Spinal cord (tissue), 10 donors: ENCODE measurements around the gene SLC10A2. TPM values are rescaled to one million over a fixed set of nuclear protein-coding genes. Genes with fewer than 3 reads are reported as not detected.
"Not testable (repeated sequence)": the region's sequence is repeated elsewhere in the genome, so short reads cannot be mapped to it uniquely, and the experiment has no call there.

ENCODE experiments used
- DNase-seq, 6 donors: peaks; one replicate each; pipeline versions ENCODE4 v3.0.0 to v3.0.0-alpha.2; 2013 to 2015; ENCODE audit warnings: low spot score in 6 of 6, low read depth in 4 of 6
- H3K27ac ChIP-seq: one replicate; pipeline ENCODE4 v1.5.1; 2013; ENCODE audit warnings: low read depth, low read length, control low read depth
- H3K27me3 ChIP-seq: one replicate; pipeline ENCODE4 v1.6.1; 2013; ENCODE audit warnings: low read length; ENCODE audit not compliant: control insufficient read depth, insufficient read depth
- H3K36me3 ChIP-seq: one replicate; pipeline ENCODE4 v1.6.1; 2013; ENCODE audit warnings: low read length; ENCODE audit not compliant: control insufficient read depth, insufficient read depth
- H3K4me1 ChIP-seq: one replicate; pipeline ENCODE4 v1.6.1; 2013; ENCODE audit warnings: low read length; ENCODE audit not compliant: control insufficient read depth, insufficient read depth
- H3K4me3 ChIP-seq: one replicate; pipeline ENCODE4 v1.5.1; 2013; ENCODE audit warnings: low read depth, low read length, control low read depth
- H3K9me3 ChIP-seq: one replicate; pipeline ENCODE4 v1.6.1; 2013; ENCODE audit warnings: low read length; ENCODE audit not compliant: control insufficient read depth, insufficient read depth
- WGBS: methylation state at CpG from one replicate; pipeline ENCODE4 v1.1.5; 2013; ENCODE audit warnings: missing lambda C conversion rate; ENCODE audit not compliant: insufficient coverage; 5-methylcytosine and 5-hydroxymethylcytosine counted together
- polyA plus RNA-seq, 2 donors: library from polyadenylated mRNA; unstranded; fragments of 120-200 nt; gene quantifications; one replicate each; pipeline ENCODE4 v1.2.1, GENCODE V29; 2013; ENCODE audit not compliant: insufficient read length in 2 of 2
- total RNA-seq, 2 donors: library from RNA; depleted of rRNA in 1 of 2; stranded (reverse); fragments of 120-200 nt in 1 of 2; fragments of >200 nt in 1 of 2; gene quantifications; one replicate each; pipeline versions ENCODE4 v1.2.3 to v1.2.4, GENCODE V29; 2013 to 2014
- donor health status: healthy.

The SLC10A2 gene
- total and polyA plus RNA-seq, 4 donors, result 0.30 TPM; not detected in 3

DNA sequence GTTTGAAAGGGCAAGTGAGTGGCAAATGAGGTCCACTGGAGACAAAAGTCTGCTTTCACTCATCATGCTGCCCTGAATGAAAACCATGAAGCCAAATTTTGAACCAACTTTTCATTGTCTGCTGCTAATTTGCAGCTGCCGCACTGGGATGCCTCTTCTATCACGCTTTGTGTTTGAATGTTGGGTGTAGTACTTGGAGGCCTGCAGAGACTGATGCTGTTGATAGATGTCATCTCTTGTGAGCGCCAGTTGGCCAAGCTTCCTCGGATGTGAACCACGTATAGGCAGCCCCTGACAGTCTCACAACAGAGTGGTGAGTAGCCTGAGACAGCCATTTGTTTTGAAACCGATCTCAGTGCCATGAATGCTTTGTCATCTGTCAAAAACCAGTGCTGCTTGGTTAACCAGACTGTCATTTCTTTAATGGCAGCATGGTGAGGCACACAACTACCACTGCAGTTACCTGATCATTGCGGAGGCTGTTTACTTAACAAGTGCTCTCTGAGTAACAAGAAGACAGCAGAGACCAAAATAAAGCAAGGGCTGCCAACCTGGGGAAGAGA is 31.2 kb upstream of the SLC10A2 start:
- Histone ChIP-seq H3K27ac (no peak overlapping the region), H3K4me1 (no peaks in the 10 kb centered on the region), H3K36me3 (no peaks in the 10 kb centered on the region), H3K9me3 (peaks cover 6% of the 10 kb centered on the region), H3K4me3 (no peak overlapping the region), H3K27me3 (no peaks in the 10 kb centered on the region)
- WGBS, result 81% methylated on average over 6 of the region's 7 CpGs
- DNase-seq, result no peak

DNA sequence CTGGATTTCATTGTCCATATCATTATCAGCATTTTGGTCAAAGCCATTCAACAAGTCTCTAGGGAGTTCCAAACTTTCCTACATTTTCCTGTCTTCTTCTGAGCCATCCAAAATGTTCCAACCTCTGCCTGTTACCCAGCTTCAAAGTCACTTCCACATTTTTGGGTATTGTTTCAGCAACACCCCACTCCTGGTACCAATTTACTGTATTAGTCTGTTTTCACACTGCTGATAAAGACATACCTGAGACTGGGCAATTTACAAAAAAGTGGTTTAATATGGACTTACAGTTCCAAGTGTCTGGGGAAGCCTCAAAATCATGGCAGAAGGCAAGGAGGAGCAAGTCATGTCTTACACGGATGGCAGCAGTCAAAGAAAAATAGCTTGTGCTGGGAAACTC is 27.4 kb upstream of the SLC10A2 start:
- WGBS, result 100% methylated on average over 1 of the region's 1 CpG
- not testable (repeated sequence) for H3K27ac ChIP-seq, DNase-seq, H3K9me3 ChIP-seq, H3K4me1 ChIP-seq, H3K27me3 ChIP-seq, H3K36me3 ChIP-seq, H3K4me3 ChIP-seq

DNA sequence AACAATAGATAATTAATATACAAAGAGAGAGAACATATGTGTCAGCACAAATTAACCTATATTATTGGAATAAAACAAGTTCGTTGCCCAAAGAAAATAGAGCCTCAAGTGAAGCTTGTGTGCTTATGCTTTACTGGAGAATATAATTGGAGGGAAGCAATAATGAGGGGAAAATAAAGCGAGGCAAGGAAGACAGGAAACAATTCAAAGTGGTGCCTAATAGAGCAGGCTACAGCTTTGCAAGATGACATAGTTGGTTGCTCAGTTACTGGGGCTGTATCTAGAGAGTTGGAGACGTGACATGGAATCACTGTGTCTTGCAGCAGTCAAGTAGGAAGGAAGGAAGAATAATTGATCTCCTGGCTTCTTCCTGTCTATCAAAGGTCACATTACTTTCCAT is 21.1 kb upstream of the SLC10A2 start:
- Histone ChIP-seq H3K36me3 (no peaks in the 10 kb centered on the region), H3K9me3 (peaks cover 1% of the 10 kb centered on the region), H3K4me3 (no peak overlapping the region), H3K27ac (no peak overlapping the region), H3K27me3 (no peaks in the 10 kb centered on the region), H3K4me1 (no peaks in the 10 kb centered on the region)
- 89% methylated on average over 2 of the region's 3 CpGs for whole genome bisulfite sequencing
- no peak for DNase-seq

DNA sequence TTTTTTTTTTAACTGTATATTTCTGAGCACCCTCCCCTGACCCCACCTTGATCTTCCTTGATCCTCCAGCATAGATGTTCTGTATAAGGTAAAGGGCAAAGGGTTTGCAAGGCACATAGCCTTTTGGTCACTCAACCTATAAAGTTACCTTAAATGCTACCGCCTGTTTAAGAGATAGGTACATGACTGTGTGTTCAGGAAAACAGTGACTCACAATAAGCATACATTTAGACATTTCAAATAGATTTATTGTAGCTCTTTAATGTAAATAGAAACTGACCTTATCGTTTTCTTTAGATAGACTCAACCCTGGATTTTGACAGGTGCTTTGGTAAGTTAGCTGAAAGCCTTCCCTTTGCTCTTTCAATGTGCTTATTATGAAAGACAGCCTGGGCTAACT is 15.2 kb upstream of the SLC10A2 start:
- WGBS, result no CpG with 5 or more reads among the region's 2 CpGs

DNA sequence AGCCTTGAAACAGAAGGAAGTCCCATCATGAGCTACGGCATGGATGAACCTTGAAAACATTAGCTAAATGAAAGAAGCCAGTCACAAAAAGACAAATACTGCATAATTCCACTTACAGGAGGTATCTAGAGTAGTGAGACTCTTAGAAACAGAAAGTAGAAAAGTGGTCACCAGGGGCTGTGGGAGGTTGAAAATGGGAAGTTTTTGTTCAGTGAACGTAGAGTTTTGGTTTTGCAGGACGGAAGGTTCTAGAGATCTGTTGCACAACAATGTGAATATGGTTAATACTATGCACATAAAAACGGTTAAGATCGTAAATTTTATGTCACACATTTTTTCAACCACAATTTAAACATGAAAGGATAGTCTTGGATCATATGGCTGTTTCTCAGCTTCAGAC is 11.9 kb upstream of the SLC10A2 start:
- WGBS, result 80% methylated on average over 2 of the region's 5 CpGs
- Histone ChIP-seq H3K4me1 (no peaks in the 10 kb centered on the region), H3K36me3 (no peaks in the 10 kb centered on the region), H3K4me3 (no peak overlapping the region), H3K9me3 (no peaks in the 10 kb centered on the region), H3K27ac (no peak overlapping the region), H3K27me3 (no peaks in the 10 kb centered on the region)
- DNase-seq, result no peak

More for the DNA sequence above, 15.2 kb upstream of the SLC10A2 start:
- no peaks in the 10 kb centered on the region for H3K4me1 ChIP-seq
- no peak for DNase-seq
- H3K27ac ChIP-seq, result no peak overlapping the region
- no peak overlapping the region for H3K4me3 ChIP-seq
- H3K27me3 ChIP-seq, result no peaks in the 10 kb centered on the region
- H3K9me3 ChIP-seq, result no peaks in the 10 kb centered on the region
- no peaks in the 10 kb centered on the region for H3K36me3 ChIP-seq

DNA sequence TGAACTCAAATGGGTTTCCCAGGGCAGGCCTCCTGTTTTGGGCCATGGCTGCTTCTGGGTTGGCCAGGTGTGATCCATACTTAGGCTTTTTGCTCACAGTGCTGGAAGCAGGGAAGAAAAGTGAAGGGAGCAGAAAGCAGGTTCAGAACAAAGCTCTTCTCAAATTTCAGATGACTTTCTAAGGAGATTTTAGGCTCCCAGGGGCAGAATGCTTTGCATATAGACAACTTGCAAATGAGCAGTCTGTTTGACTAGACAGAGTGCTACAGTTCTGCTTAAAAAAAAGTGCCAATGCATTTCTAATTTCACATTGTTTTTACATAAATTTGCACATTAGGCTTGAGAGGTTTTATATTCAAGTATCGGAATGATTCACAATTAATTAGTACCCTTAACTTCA is 2.6 kb upstream of the SLC10A2 start:
- Histone ChIP-seq H3K36me3 (no peaks in the 10 kb centered on the region), H3K27me3 (no peaks in the 10 kb centered on the region), H3K9me3 (no peaks in the 10 kb centered on the region), H3K27ac (no peak overlapping the region), H3K4me3 (no peak overlapping the region), H3K4me1 (peaks cover 13% of the 10 kb centered on the region)
- peak in 2 of 6 donors; percentile 7 to 52 for DNase-seq
- no CpG with 5 or more reads among the region's 1 CpG for WGBS

DNA sequence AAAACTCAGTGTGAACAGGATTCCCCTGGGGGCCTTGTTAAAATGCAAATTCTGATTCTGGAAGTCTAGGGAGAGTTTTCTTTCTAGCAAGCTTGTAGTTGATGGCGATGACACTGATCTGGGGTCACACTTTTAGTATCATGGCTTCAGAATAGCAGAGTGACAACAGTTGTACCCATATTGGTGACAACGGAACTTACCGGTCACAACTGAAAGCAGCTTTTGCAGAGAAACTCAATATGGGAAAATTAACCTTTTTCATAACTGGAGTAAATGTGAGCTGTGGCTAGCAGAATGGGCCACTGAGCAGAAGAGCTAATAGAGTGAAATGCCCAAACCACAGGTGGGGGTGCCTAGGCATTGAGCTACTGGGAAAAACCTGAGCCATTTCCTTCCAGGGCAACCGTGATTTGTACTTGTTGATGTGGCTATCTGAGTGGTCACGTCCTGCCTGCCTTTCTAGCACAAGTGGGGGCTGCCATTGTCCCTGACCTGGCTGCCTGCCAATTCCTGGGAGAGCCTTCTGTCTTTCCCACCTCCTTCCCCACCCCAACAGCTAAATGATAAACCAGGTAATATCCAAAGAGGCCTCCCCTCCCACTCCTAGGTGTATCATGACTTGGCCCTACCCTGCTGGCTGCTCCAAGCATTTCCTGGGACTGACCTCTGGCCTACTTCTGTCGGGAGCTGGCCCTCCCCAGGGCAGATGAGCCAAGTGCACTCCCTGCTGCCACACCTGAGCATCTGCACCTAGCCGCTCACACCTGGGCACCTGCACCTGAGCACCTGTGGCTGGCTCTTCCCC is 1.7 kb upstream of the SLC10A2 start:
- no peak overlapping the region for H3K27ac ChIP-seq
- peak in 2 of 6 donors; percentile 15 to 33 for DNase-seq
- H3K4me3 ChIP-seq, result no peak overlapping the region
- H3K4me1 ChIP-seq, result peaks cover 13% of the 10 kb centered on the region
- H3K9me3 ChIP-seq, result no peaks in the 10 kb centered on the region
- H3K36me3 ChIP-seq, result no peaks in the 10 kb centered on the region
- no peaks in the 10 kb centered on the region for H3K27me3 ChIP-seq
- 52% methylated on average over 7 of the region's 7 CpGs for WGBS

DNA sequence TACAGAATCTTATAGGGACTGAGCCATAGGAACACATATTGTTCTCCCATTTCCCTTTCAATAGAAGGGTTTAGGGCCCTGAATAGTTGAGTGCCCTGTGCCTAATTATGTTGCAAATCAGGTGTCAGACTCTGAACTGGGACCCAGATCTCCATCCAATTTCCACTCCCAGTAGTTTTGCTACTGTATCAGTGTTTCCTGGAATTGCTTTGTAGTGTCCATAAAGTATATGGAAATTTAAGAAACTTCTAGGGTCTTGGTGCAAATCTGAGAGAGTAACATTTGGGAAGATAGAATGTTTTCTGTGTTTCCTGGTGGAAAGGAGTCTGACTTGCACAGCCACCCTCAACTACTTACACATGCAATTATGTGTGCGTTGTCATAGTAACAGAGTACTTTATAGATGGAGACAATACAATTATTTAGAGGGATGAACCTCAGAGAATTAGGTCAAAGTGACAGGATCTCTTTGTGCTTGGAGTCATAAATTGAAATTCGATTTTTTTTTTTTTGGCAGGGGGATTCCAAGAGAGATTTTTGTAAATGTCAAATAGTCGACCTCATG is 646 bp upstream of the SLC10A2 start:
- no peak overlapping the region for H3K4me3 ChIP-seq
- DNase-seq, result peak in 5 of 6 donors; percentile 2 to 86 (median 23)
- WGBS, result 0% methylated on average over 2 of the region's 3 CpGs
- no peaks in the 10 kb centered on the region for H3K27me3 ChIP-seq
- H3K27ac ChIP-seq, result no peak overlapping the region
- peaks cover 13% of the 10 kb centered on the region for H3K4me1 ChIP-seq
- H3K9me3 ChIP-seq, result no peaks in the 10 kb centered on the region
- H3K36me3 ChIP-seq, result no peaks in the 10 kb centered on the region

DNA sequence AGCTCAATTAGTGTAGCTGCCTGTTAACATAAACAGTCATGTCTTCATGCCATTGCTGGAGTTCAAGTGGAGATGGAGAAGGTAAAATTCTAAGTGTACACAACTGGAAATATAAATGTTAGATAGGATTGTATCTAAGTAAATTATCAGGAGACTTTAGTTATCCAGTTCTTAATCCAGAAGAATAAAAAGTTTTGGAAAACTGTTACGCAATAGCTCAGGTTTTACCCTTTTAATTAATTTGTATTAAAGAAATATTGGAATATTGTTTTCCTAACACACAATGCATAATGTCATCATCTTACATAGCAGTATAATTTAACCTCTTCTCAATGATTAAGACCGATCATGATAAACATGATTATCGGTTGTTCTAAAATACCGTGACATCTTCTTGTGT is 2.8 kb downstream of the SLC10A2 start:
- no peaks in the 10 kb centered on the region for H3K36me3 ChIP-seq
- H3K4me3 ChIP-seq, result no peak overlapping the region
- H3K9me3 ChIP-seq, result no peaks in the 10 kb centered on the region
- H3K4me1 ChIP-seq, result peaks cover 10% of the 10 kb centered on the region
- no peaks in the 10 kb centered on the region for H3K27me3 ChIP-seq
- H3K27ac ChIP-seq, result no peak overlapping the region
- no peak for DNase-seq
- WGBS, result 100% methylated on average over 1 of the region's 4 CpGs

DNA sequence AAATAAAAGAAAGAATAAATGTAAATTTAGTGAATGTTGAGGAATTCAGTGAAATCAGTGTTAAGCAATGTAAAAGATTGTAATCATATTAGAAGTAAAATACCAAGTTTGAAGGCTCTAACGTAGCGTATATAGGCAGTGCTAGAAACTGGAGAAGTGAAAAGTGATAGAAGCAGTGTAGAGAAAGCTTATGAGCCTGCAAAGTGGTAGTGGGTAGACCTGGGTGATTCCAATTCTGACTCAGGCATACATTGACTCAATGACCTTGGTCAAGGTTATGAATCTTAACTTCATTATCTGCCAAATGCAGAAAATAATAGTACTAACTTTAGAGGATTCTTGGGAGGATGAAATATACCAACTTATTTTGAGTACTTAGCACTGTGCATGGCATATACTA is 4.1 kb downstream of the SLC10A2 start:
- Histone ChIP-seq H3K4me1 (peaks cover 5% of the 10 kb centered on the region), H3K27me3 (no peaks in the 10 kb centered on the region), H3K27ac (no peak overlapping the region), H3K36me3 (no peaks in the 10 kb centered on the region), H3K4me3 (no peak overlapping the region), H3K9me3 (no peaks in the 10 kb centered on the region)
- DNase-seq, result no peak
- 100% methylated on average over 2 of the region's 2 CpGs for WGBS
